IMR-90 (cell line): Measurements from ENCODE around the gene RGP1. TPM values are rescaled to one million over a fixed set of nuclear protein-coding genes. Genes with fewer than 3 reads are reported as not detected.

Experiments used
- ATAC-seq: fragments of 200-7000 bp; cut with Tn5 transposase; 2 replicates; pipeline ENCODE4 v1.9.1; 2020; ENCODE audit warnings: low read depth, mild to moderate bottlenecking, moderate library complexity
- BruUV-seq: library from RNA; stranded (reverse); fragments of 400-500 nt; replicated peaks from 2 replicates; lab custom pipeline; 2021; lab: Mats Ljungman, UMichigan
- CTCF ChIA-PET: fragments of 300-600 bp; formaldehyde crosslinking; extraction: SDS; loops from one replicate; lab custom pipeline; 2021; ENCODE audit warnings: antibody characterized with exemption; lab: Yijun Ruan, JAX
- POLR2A ChIA-PET: fragments of 300-600 bp; sonication (Branson Sonifier 250); formaldehyde crosslinking; loops from one replicate; lab custom pipeline; 2022; ENCODE audit warnings: antibody characterized with exemption; ENCODE audit not compliant: unreplicated experiment; lab: Charles Lee
- DNase-seq: peaks from one replicate; pipeline ENCODE4 v3.0.0; 2013
- H2AFZ ChIP-seq: replicated peaks from 2 replicates; pipeline ENCODE3; 2013; ENCODE audit warnings: low read length, mild to moderate bottlenecking; ENCODE audit not compliant: poor library complexity
- H2AK5ac ChIP-seq: 2 replicates; pipeline ENCODE4 v1.6.1; 2013; ENCODE audit warnings: low read depth, low read length, inconsistent platforms
- H2AK9ac ChIP-seq: replicated peaks from 2 replicates; pipeline ENCODE3; 2013; ENCODE audit warnings: mild to moderate bottlenecking, low read depth, low read length, moderate library complexity; ENCODE audit not compliant: poor library complexity
- H2BK120ac ChIP-seq: 2 replicates; pipeline ENCODE4 v1.6.1; 2013; ENCODE audit warnings: low read depth, low read length, inconsistent platforms
- H2BK15ac ChIP-seq: 3 replicates; pipeline ENCODE4 v1.6.1; 2013; ENCODE audit warnings: low read depth, low read length, inconsistent platforms
- H2BK20ac ChIP-seq: 2 replicates; pipeline ENCODE4 v1.6.1; 2013; ENCODE audit warnings: low read depth, mild to moderate bottlenecking, inconsistent platforms, low read length, moderate library complexity
- H2BK5ac ChIP-seq: 2 replicates; pipeline ENCODE4 v1.6.1; 2013; ENCODE audit warnings: mild to moderate bottlenecking, low read depth, low read length, inconsistent platforms; ENCODE audit not compliant: poor library complexity, severe bottlenecking
- H3K14ac ChIP-seq: replicated peaks from 2 replicates; pipeline ENCODE4 v1.6.1; 2013; ENCODE audit warnings: low read depth, low read length, inconsistent platforms
- H3K18ac ChIP-seq: 2 replicates; pipeline ENCODE4 v1.6.1; 2013; ENCODE audit warnings: low read depth, low read length, control low read depth
- H3K23ac ChIP-seq: 2 replicates; pipeline ENCODE4 v1.6.1; 2013; ENCODE audit warnings: low read depth, low read length, inconsistent platforms
- H3K27ac ChIP-seq: 2 replicates; pipeline ENCODE4 v1.5.1; 2013; ENCODE audit warnings: mild to moderate bottlenecking, control low read depth, low read length; ENCODE audit not compliant: insufficient read depth
- H3K27me3 ChIP-seq: 2 replicates; pipeline ENCODE4 v1.6.1; 2013; ENCODE audit warnings: low read length; ENCODE audit not compliant: control insufficient read depth, insufficient read depth
- H3K36me3 ChIP-seq: 2 replicates; pipeline ENCODE4 v1.6.1; 2013; ENCODE audit warnings: low read length, mixed read lengths; ENCODE audit not compliant: control insufficient read depth, insufficient read depth
- H3K4ac ChIP-seq: 2 replicates; pipeline ENCODE4 v1.6.1; 2013; ENCODE audit warnings: low read depth, low read length, inconsistent platforms
- H3K4me1 ChIP-seq: 2 replicates; pipeline ENCODE4 v1.6.1; 2013; ENCODE audit warnings: low read length, mixed read lengths; ENCODE audit not compliant: control insufficient read depth, insufficient read depth
- H3K4me2 ChIP-seq: 2 replicates; pipeline ENCODE4 v1.6.1; 2013; ENCODE audit warnings: low read depth, mild to moderate bottlenecking, control low read depth, low read length, moderate library complexity
- H3K4me3 ChIP-seq: 2 replicates; pipeline ENCODE4 v1.5.1; 2013; ENCODE audit warnings: low read depth, mild to moderate bottlenecking, control low read depth, low read length, moderate library complexity; ENCODE audit not compliant: insufficient read depth
- H3K56ac ChIP-seq: 2 replicates; pipeline ENCODE4 v1.6.1; 2013; ENCODE audit warnings: low read length, inconsistent platforms; ENCODE audit not compliant: insufficient read depth; ENCODE audit errors: extremely low read depth
- H3K79me1 ChIP-seq, 2 experiments: 2 replicates each; pipeline ENCODE4 v1.6.1; 2013; ENCODE audit warnings: low read length in 2 of 2, inconsistent platforms in 1 of 2, low read depth in 1 of 2
- H3K9ac ChIP-seq: 2 replicates; pipeline ENCODE4 v1.6.1; 2013; ENCODE audit warnings: low read depth, low read length, control low read depth
- H3K9me1 ChIP-seq: 2 replicates; pipeline ENCODE4 v1.6.1; 2013; ENCODE audit warnings: low read length, inconsistent platforms; ENCODE audit not compliant: insufficient read depth
- H3K9me3 ChIP-seq: 2 replicates; pipeline ENCODE4 v1.6.1; 2013; ENCODE audit warnings: low read length; ENCODE audit not compliant: control insufficient read depth, insufficient read depth
- H4K20me1 ChIP-seq: 2 replicates; pipeline ENCODE4 v1.6.1; 2013; ENCODE audit warnings: low read length, inconsistent platforms; ENCODE audit not compliant: insufficient read depth
- H4K5ac ChIP-seq: 2 replicates; pipeline ENCODE4 v1.6.1; 2013; ENCODE audit warnings: mild to moderate bottlenecking, low read depth, low read length, control low read depth
- H4K8ac ChIP-seq, 2 experiments: 2 replicates each; pipeline ENCODE4 v1.6.1; 2013; ENCODE audit warnings: low read depth in 2 of 2, low read length in 2 of 2, control low read depth in 1 of 2, inconsistent platforms in 1 of 2
- H4K91ac ChIP-seq: 2 replicates; pipeline ENCODE4 v1.6.1; 2013; ENCODE audit warnings: low read depth, low read length, inconsistent platforms; ENCODE audit not compliant: insufficient read depth
- BHLHE40 ChIP-seq: fragments of 150-350 bp; IDR thresholded peaks from 2 replicates; pipeline ENCODE4 v1.6.1; 2016; ENCODE audit warnings: mild to moderate bottlenecking, low read depth, low read length
- CEBPB ChIP-seq: IDR thresholded peaks from 2 replicates; pipeline ENCODE4 v1.6.1; 2012; ENCODE audit warnings: low read depth, low read length, improper control_type of control experiment
- CHD1 ChIP-seq: IDR thresholded peaks from 2 replicates; pipeline ENCODE4 v1.6.1; 2012; ENCODE audit warnings: low read depth, low read length, improper control_type of control experiment
- CTCF ChIP-seq: conservative IDR thresholded peaks from 2 replicates; pipeline ENCODE4 v1.5.1; 2012; ENCODE audit warnings: mild to moderate bottlenecking, low read depth, low read length, improper control_type of control experiment
- FOS ChIP-seq: fragments of 150-350 bp; IDR thresholded peaks from 2 replicates; pipeline ENCODE4 v1.6.1; 2016; ENCODE audit warnings: low read depth, low read length
- MAFK ChIP-seq: IDR thresholded peaks from 2 replicates; pipeline ENCODE4 v1.6.1; 2012; ENCODE audit warnings: low read depth, low read length, improper control_type of control experiment
- MAZ ChIP-seq: IDR thresholded peaks from 2 replicates; pipeline ENCODE4 v1.6.1; 2012; ENCODE audit warnings: low read depth, mild to moderate bottlenecking, low read length, improper control_type of control experiment, moderate library complexity, borderline replicate concordance
- MXI1 ChIP-seq: IDR thresholded peaks from 2 replicates; pipeline ENCODE4 v1.6.1; 2012; ENCODE audit warnings: low read depth, mild to moderate bottlenecking, low read length, moderate library complexity, borderline replicate concordance
- NFE2L2 ChIP-seq: fragments of 150-350 bp; IDR thresholded peaks from 2 replicates; pipeline ENCODE4 v1.6.1; 2016; ENCODE audit warnings: low read depth, mild to moderate bottlenecking, low read length
- RAD21 ChIP-seq: IDR thresholded peaks from 2 replicates; pipeline ENCODE4 v1.6.1; 2012; ENCODE audit warnings: low read length, improper control_type of control experiment
- RFX5 ChIP-seq: IDR thresholded peaks from 2 replicates; pipeline ENCODE4 v1.8.0; 2012; ENCODE audit warnings: low read depth, mild to moderate bottlenecking, low read length, moderate library complexity
- SMC3 ChIP-seq: fragments of 150-350 bp; IDR thresholded peaks from 2 replicates; pipeline ENCODE4 v1.6.1; 2016; ENCODE audit warnings: low read depth, mild to moderate bottlenecking, antibody characterized with exemption, low read length, moderate library complexity
- WGBS, 2 experiments: methylation state at CpG; one replicate each; pipeline versions ENCODE4 v1.1.5 to v1.1.7; 2013; ENCODE audit warnings: missing lambda C conversion rate in 2 of 2; ENCODE audit not compliant: insufficient read length in 1 of 2; ENCODE audit errors: extremely low coverage in 2 of 2; 5-methylcytosine and 5-hydroxymethylcytosine counted together
- dilution Hi-C: fragments of 300-500 bp; cut with HindIII; formaldehyde crosslinking; loops from one replicate; pipeline ENCODE4 v1.14.3; 2018; ENCODE audit warnings: low sequenced_read_pairs; ENCODE audit not compliant: unreplicated experiment
- in situ Hi-C: fragments of 300-500 bp; cut with MboI; formaldehyde crosslinking; loops from 3 replicates; pipeline ENCODE4 v1.14.3; 2019; ENCODE audit warnings: low sequenced_read_pairs, inconsistent platforms, mixed read lengths
- intact Hi-C: fragments of 100-400 bp; cut with micrococcal nuclease; formaldehyde crosslinking; loops from 2 replicates; pipeline ENCODE4 v1.10.0; 2022
- polyA plus RNA-seq, 3 experiments: library from polyadenylated mRNA; depleted of rRNA; stranded (reverse); fragments of >200 nt; gene quantifications; 2 replicates each; pipeline ENCODE4 v1.2.3, GENCODE V29; 2012; ENCODE audit warnings: low replicate concordance in 1 of 3
- total RNA-seq: library from RNA; depleted of rRNA; stranded (reverse); fragments of >200 nt; gene quantifications from 2 replicates; pipeline ENCODE4 v1.2.3, GENCODE V29; 2012
- TF ChIP-seq, protein P1 (sequence below): fragments of 150-350 bp; IDR thresholded peaks from 2 replicates; pipeline ENCODE4 v1.6.1; 2017; ENCODE audit warnings: mild to moderate bottlenecking, antibody characterized with exemption, low read length, low read depth

Gene RGP1
- total and polyA plus RNA-seq, 2 of the 4 experiments (the other 2 are of a cell fraction), result 10.2 to 14.3 TPM

- POLR2A ChIA-PET, result no interaction called here
- no peak for DNase-seq
- Histone ChIP-seq H3K27me3 (peaks cover 9% of the 10 kb centered on the region), H3K9me3 (no peaks in the 10 kb centered on the region), H2AFZ (no peak overlapping the region), H3K27ac (no peak overlapping the region), H3K56ac (no peak overlapping the region), H3K79me1 (no peaks in the 10 kb centered on the region), H3K23ac (no peak overlapping the region), H3K4ac (no peak overlapping the region), H3K9me1 (no peaks in the 10 kb centered on the region), H3K9ac (no peak overlapping the region), H2AK5ac (no peak overlapping the region), H3K18ac (no peak overlapping the region), H4K5ac (no peak overlapping the region), H4K20me1 (no peaks in the 10 kb centered on the region), H4K8ac (no peak overlapping the region), H3K36me3 (no peaks in the 10 kb centered on the region), H3K4me1 (no peaks in the 10 kb centered on the region), H3K4me2 (no peak overlapping the region), H3K4me3 (no peak overlapping the region), H2AK9ac (no peak overlapping the region), H3K14ac (no peak overlapping the region), H2BK5ac (no peak overlapping the region), H2BK20ac (no peak overlapping the region), H2BK120ac (no peak overlapping the region), H2BK15ac (no peak overlapping the region), H4K91ac (no peak overlapping the region)
- no peak for ATAC-seq
- no peak for TF ChIP-seq SMC3
- no peak for TF ChIP-seq CEBPB
- no peak for TF ChIP-seq RAD21
- no peak for TF ChIP-seq RFX5
- TF ChIP-seq FOS, result no peak
- TF ChIP-seq CTCF, result no peak
- no peak for TF ChIP-seq MAFK
- TF ChIP-seq MAZ, result no peak
- TF ChIP-seq CHD1, result no peak
- TF ChIP-seq, protein P1, sequence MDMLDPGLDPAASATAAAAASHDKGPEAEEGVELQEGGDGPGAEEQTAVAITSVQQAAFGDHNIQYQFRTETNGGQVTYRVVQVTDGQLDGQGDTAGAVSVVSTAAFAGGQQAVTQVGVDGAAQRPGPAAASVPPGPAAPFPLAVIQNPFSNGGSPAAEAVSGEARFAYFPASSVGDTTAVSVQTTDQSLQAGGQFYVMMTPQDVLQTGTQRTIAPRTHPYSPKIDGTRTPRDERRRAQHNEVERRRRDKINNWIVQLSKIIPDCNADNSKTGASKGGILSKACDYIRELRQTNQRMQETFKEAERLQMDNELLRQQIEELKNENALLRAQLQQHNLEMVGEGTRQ, result no peak
- TF ChIP-seq MXI1, result no peak
- TF ChIP-seq NFE2L2, result no peak
- no peak for TF ChIP-seq BHLHE40
- dilution Hi-C loops (no loop called here), in situ Hi-C loops (no loop called here), intact Hi-C loops (no loop called here)
- WGBS, 2 experiments, result no CpG with 5 or more reads among the region's 1 CpG
- BruUV-seq, result no TSS peak
- CTCF ChIA-PET, result interaction anchor here (1.2 kb wide), 1 partner anchor 27 kb away, joined by 3 read pairs; no protein-coding TSS in a partner anchor
These were observed 14.7 kb downstream of the RGP1 start for GRCh38 chr9:35763803-35764202.
